EL (cell line): Measurements from ENCODE around the gene PID1.

ENCODE experiments used
- DNase-seq: peaks from one replicate; pipeline ENCODE4 v3.0.0-alpha.2; 2016

Gene PID1

DNA sequence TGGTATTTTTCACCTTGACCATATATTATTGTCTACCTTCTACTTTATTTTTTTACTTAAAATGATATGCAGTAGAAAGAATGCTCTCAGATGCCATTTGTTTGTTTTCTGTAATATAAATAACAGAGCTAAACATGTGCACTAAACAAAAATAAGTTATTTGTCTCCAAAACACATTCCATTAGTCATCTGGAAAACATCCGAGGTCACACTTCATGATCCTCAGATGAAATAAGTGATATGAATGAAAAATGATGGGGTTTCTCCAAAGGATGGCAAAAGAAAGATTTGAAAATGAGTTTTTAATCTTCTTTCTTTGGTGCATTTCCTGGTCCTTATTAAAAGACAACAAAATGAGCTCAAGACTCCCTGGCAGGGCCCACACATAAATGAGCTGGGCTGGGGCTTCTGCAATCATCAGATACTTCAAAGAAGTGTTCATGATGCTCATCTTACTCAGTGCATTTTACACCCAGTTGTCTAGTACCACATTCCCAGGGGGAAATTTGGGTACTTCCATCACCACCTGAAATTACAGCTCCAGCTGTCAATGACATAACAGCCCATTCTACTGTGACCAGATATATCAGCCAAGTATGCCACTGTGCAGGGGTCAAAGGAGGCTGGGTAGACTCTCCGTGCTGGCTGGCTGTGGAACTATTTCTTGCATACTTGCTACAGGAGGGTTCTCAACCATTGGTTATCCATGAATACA, 283.5 kb downstream of the PID1 start:
- peak; percentile 40 for DNase-seq

DNA sequence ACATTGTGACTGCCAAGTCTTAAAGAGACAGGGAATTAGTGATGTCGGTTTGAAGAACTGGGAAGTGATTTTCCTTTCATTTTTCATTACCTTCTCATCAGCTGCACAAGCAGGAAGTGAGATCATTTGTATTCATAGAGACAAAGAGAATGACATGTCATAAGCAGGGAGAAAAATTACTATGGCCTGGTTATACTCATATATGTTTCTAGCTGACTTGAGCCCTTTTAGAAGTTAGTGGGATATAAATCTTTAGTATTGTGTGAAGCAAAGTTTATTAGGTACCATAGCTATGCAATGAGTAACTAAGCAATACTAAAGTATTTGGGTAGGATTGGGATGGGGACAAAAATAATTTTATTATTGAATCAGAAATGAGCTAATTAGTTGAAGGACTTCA, 284.1 kb downstream of the PID1 start:
- DNase-seq: peak; percentile 35

DNA sequence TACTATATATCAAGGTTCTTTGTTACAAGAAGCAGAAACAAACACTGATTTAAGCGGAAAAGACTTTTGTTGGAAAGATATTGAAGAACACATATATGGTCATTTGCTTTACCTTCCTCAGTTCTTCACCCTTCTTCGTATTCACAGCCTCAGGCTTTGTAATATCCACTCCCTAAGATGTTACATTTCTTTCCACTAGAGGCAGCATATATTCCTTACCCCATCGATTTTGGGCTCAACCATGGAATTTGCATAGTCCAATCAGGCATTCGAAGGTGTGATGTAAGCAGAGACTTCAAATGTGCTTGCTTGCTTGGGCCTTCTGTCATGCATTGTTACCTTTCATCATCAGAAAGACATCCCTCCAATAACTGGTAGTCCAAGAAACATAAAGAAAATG, 287.4 kb downstream of the PID1 start:
- no peak for DNase-seq

DNA sequence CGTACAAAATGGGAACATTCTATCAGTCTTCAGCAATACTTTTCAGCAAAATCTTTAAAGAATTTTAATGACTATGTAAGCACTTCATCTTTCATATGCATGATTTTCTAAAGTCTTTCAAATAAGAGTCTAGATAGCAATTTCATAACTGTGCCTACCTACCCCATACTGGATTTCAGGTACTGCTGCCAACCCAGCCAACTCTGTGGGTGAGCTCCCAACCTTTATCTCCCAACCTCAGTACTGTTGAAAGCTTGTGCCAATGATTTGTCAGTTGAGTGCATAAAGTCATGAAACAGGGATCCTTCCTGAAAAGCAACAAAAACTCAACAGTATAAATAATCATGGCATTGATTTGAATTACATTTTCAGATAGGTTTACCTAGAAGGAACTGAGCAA, 296.9 kb downstream of the PID1 start:
- no peak for DNase-seq
